Dendritic cell treated with granulocyte-macrophage colony-stimulating factor and Interleukin-4, amounts not matched to agents 40 ng/mL and 50 ng/mL, for 4 days (primary cell): ENCODE results near the gene CETP.
A peak's percentile ranks its signal among the peaks of the same experiment; 100 is the strongest.
"Not testable (repeated sequence)": the region's sequence is repeated elsewhere in the genome, so short reads cannot be mapped to it uniquely, and the experiment has no call there.

ENCODE experiments used
- H3K27ac Mint-ChIP-seq: one replicate; pipeline ENCODE4 v1.8.0; 2022; ENCODE audit warnings: mild to moderate bottlenecking, mixed read lengths
- H3K27me3 Mint-ChIP-seq: one replicate; pipeline ENCODE4 v1.8.0; 2022; ENCODE audit warnings: mild to moderate bottlenecking, mixed read lengths
- H3K36me3 Mint-ChIP-seq: one replicate; pipeline ENCODE4 v1.8.0; 2022; ENCODE audit warnings: low read depth, mixed read lengths
- H3K4me1 Mint-ChIP-seq: one replicate; pipeline ENCODE4 v1.8.0; 2022; ENCODE audit warnings: low read depth, mixed read lengths
- H3K4me3 Mint-ChIP-seq: one replicate; pipeline ENCODE4 v1.8.0; 2022; ENCODE audit warnings: mild to moderate bottlenecking, moderate library complexity, mixed read lengths
- H3K9me3 Mint-ChIP-seq: one replicate; pipeline ENCODE4 v1.8.0; 2022; ENCODE audit warnings: mixed read lengths
- intact Hi-C: fragments of 100-400 bp; cut with micrococcal nuclease; formaldehyde crosslinking; loops from one replicate; pipeline ENCODE4 v1.15.0; 2022

The CETP gene

GRCh38 chr16:56998352-56998751, 36.6 kb downstream of the CETP start:
- Mint-ChIP-seq H3K4me1 (peaks cover 41% of the 10 kb centered on the region), H3K4me3 (no peak overlapping the region), H3K27ac (no peak overlapping the region), H3K36me3 (peaks cover 8% of the 10 kb centered on the region), H3K9me3 (no peaks in the 10 kb centered on the region), H3K27me3 (no peaks in the 10 kb centered on the region)
- intact Hi-C loops = no loop called here

- Mint-ChIP-seq H3K4me1 (peaks cover 44% of the 10 kb centered on the region), H3K4me3 (no peak overlapping the region), H3K27ac (no peak overlapping the region), H3K36me3 (peaks cover 11% of the 10 kb centered on the region), H3K27me3 (no peaks in the 10 kb centered on the region), H3K9me3 (no peaks in the 10 kb centered on the region)
- intact Hi-C loops = no loop called here
Measured at GRCh38 chr16:56998861-56999260, 37.1 kb downstream of the CETP start.

GRCh38 chr16:56999409-57000270, 37.9 kb downstream of the CETP start:
- H3K27ac Mint-ChIP-seq = peak overlapping the region; percentile 55
- peaks cover 42% of the 10 kb centered on the region for H3K4me1 Mint-ChIP-seq
- H3K27me3 Mint-ChIP-seq = no peaks in the 10 kb centered on the region
- peaks cover 19% of the 10 kb centered on the region for H3K36me3 Mint-ChIP-seq
- H3K4me3 Mint-ChIP-seq = no peak overlapping the region
- intact Hi-C loops = no loop called here
- no peaks in the 10 kb centered on the region for H3K9me3 Mint-ChIP-seq

- Mint-ChIP-seq H3K9me3 (no peaks in the 10 kb centered on the region), H3K27ac (peak overlapping the region; percentile 55), H3K36me3 (peaks cover 24% of the 10 kb centered on the region), H3K27me3 (no peaks in the 10 kb centered on the region), H3K4me1 (peaks cover 41% of the 10 kb centered on the region), H3K4me3 (no peak overlapping the region)
- intact Hi-C loops = no loop called here
Measured at GRCh38 chr16:57000271-57001025, 38.7 kb downstream of the CETP start.

GRCh38 chr16:57001026-57001679, 39.4 kb downstream of the CETP start:
- peaks cover 21% of the 10 kb centered on the region for H3K36me3 Mint-ChIP-seq
- no peak overlapping the region for H3K4me3 Mint-ChIP-seq
- H3K4me1 Mint-ChIP-seq = peaks cover 41% of the 10 kb centered on the region
- intact Hi-C loops = no loop called here
- peak overlapping the region; percentile 55 for H3K27ac Mint-ChIP-seq
- no peaks in the 10 kb centered on the region for H3K27me3 Mint-ChIP-seq
- no peaks in the 10 kb centered on the region for H3K9me3 Mint-ChIP-seq

- intact Hi-C loops = no loop called here
- Mint-ChIP-seq H3K4me3 (no peak overlapping the region), H3K27me3 (no peaks in the 10 kb centered on the region), H3K4me1 (peaks cover 41% of the 10 kb centered on the region), H3K9me3 (no peaks in the 10 kb centered on the region), H3K27ac (no peak overlapping the region), H3K36me3 (peaks cover 22% of the 10 kb centered on the region)
Measured at GRCh38 chr16:57003439-57004386, 42.0 kb downstream of the CETP start.

- intact Hi-C loops = no loop called here
- Mint-ChIP-seq H3K36me3 (peaks cover 22% of the 10 kb centered on the region), H3K9me3 (no peaks in the 10 kb centered on the region), H3K4me3 (no peak overlapping the region), H3K27me3 (no peaks in the 10 kb centered on the region), H3K27ac (no peak overlapping the region), H3K4me1 (peaks cover 34% of the 10 kb centered on the region)
Measured at GRCh38 chr16:57004387-57005250, 42.9 kb downstream of the CETP start.

GRCh38 chr16:57005597-57005996, 43.8 kb downstream of the CETP start:
- H3K27ac Mint-ChIP-seq, H3K27me3 Mint-ChIP-seq, H3K4me3 Mint-ChIP-seq, H3K9me3 Mint-ChIP-seq, intact Hi-C loops: not testable (repeated sequence)
- Mint-ChIP-seq H3K4me1 (peaks cover 32% of the 10 kb centered on the region), H3K36me3 (peaks cover 22% of the 10 kb centered on the region)

GRCh38 chr16:57007050-57007449, 45.3 kb downstream of the CETP start:
- no peak overlapping the region for H3K4me3 Mint-ChIP-seq
- peaks cover 29% of the 10 kb centered on the region for H3K4me1 Mint-ChIP-seq
- intact Hi-C loops = no loop called here
- no peak overlapping the region for H3K27ac Mint-ChIP-seq
- H3K9me3 Mint-ChIP-seq = no peaks in the 10 kb centered on the region
- H3K36me3 Mint-ChIP-seq = peaks cover 22% of the 10 kb centered on the region
- H3K27me3 Mint-ChIP-seq = no peaks in the 10 kb centered on the region

- intact Hi-C loops = no loop called here
- Mint-ChIP-seq H3K4me1 (peaks cover 29% of the 10 kb centered on the region), H3K9me3 (no peaks in the 10 kb centered on the region), H3K27me3 (no peaks in the 10 kb centered on the region), H3K4me3 (no peak overlapping the region), H3K36me3 (peaks cover 22% of the 10 kb centered on the region), H3K27ac (no peak overlapping the region)
Measured at GRCh38 chr16:57007530-57007929, 45.8 kb downstream of the CETP start.

- H3K4me1 Mint-ChIP-seq = peaks cover 22% of the 10 kb centered on the region
- peaks cover 22% of the 10 kb centered on the region for H3K36me3 Mint-ChIP-seq
- H3K4me3 Mint-ChIP-seq = no peak overlapping the region
- H3K9me3 Mint-ChIP-seq = no peaks in the 10 kb centered on the region
- intact Hi-C loops = no loop called here
- no peak overlapping the region for H3K27ac Mint-ChIP-seq
- no peaks in the 10 kb centered on the region for H3K27me3 Mint-ChIP-seq
Measured at GRCh38 chr16:57008440-57008839, 46.7 kb downstream of the CETP start.

GRCh38 chr16:57009643-57010170, 48.0 kb downstream of the CETP start:
- Mint-ChIP-seq H3K27me3 (no peaks in the 10 kb centered on the region), H3K4me1 (peaks cover 18% of the 10 kb centered on the region), H3K9me3 (no peaks in the 10 kb centered on the region), H3K36me3 (peaks cover 9% of the 10 kb centered on the region), H3K27ac (no peak overlapping the region), H3K4me3 (no peak overlapping the region)
- intact Hi-C loops = no loop called here
